Measurements from ENCODE around the gene AP2A2.

AP2A2 gene

GRCh38 chr11:1027483-1028290, 102.0 kb downstream of the AP2A2 start:
- DNase-seq (ENCODE audit: low read depth in 3 of 3, low spot score in 1 of 3), result no peak

- no peak for DNase-seq (ENCODE audit: low read depth in 3 of 3, low spot score in 1 of 3)
Observed at GRCh38 chr11:1028291-1028540, 102.5 kb downstream of the AP2A2 start.

- DNase-seq (ENCODE audit: low read depth in 3 of 3, low spot score in 1 of 3), result no peak
Observed at GRCh38 chr11:1028616-1029015, 102.9 kb downstream of the AP2A2 start.

- DNase-seq (ENCODE audit: low read depth in 3 of 3, low spot score in 1 of 3), result no peak
Observed at GRCh38 chr11:1029051-1029450, 103.4 kb downstream of the AP2A2 start.

GRCh38 chr11:1029654-1030053, 104.0 kb downstream of the AP2A2 start:
- no peak for DNase-seq (ENCODE audit: low read depth in 3 of 3, low spot score in 1 of 3)

- no peak for DNase-seq (ENCODE audit: low read depth in 3 of 3, low spot score in 1 of 3)
Observed at GRCh38 chr11:1030086-1030485, 104.4 kb downstream of the AP2A2 start.

- DNase-seq (ENCODE audit: low read depth in 3 of 3, low spot score in 1 of 3), result no peak
Observed at GRCh38 chr11:1030556-1030955, 104.9 kb downstream of the AP2A2 start.

GRCh38 chr11:1031121-1031899, 105.6 kb downstream of the AP2A2 start:
- no peak for DNase-seq (ENCODE audit: low read depth in 3 of 3, low spot score in 1 of 3)

GRCh38 chr11:1032310-1032891, 106.7 kb downstream of the AP2A2 start:
- DNase-seq (ENCODE audit: low read depth in 3 of 3, low spot score in 1 of 3), result no peak

GRCh38 chr11:1033016-1033798, 107.5 kb downstream of the AP2A2 start:
- DNase-seq (ENCODE audit: low read depth in 3 of 3, low spot score in 1 of 3), result no peak

GRCh38 chr11:1034001-1034400, 108.3 kb downstream of the AP2A2 start:
- no peak for DNase-seq (ENCODE audit: low read depth in 3 of 3, low spot score in 1 of 3)

GRCh38 chr11:1034456-1035295, 109.0 kb downstream of the AP2A2 start:
- DNase-seq (ENCODE audit: low read depth in 3 of 3, low spot score in 1 of 3), result no peak

GRCh38 chr11:1035577-1036283, 110.1 kb downstream of the AP2A2 start:
- DNase-seq (ENCODE audit: low read depth in 3 of 3, low spot score in 1 of 3), result no peak

- no peak for DNase-seq (ENCODE audit: low read depth in 3 of 3, low spot score in 1 of 3)
Observed at GRCh38 chr11:1036303-1036923, 110.7 kb downstream of the AP2A2 start, which contains the start of gene MUC6. Gene MUC6 (minus strand): TSS chr11:1036718. CDS start chr11:1036655, 63 bp downstream.

- no peak for DNase-seq (ENCODE audit: low read depth in 3 of 3, low spot score in 1 of 3)
Observed at GRCh38 chr11:1036931-1037330, 111.3 kb downstream of the AP2A2 start.

- DNase-seq (ENCODE audit: low read depth in 3 of 3, low spot score in 1 of 3), result no peak
Observed at GRCh38 chr11:1037506-1038055, 111.9 kb downstream of the AP2A2 start.

- DNase-seq (ENCODE audit: low read depth in 3 of 3, low spot score in 1 of 3), result no peak
Observed at GRCh38 chr11:1038361-1038760, 112.7 kb downstream of the AP2A2 start.

GRCh38 chr11:1038921-1039320, 113.3 kb downstream of the AP2A2 start:
- DNase-seq (ENCODE audit: low read depth in 3 of 3, low spot score in 1 of 3), result no peak
